HG03095 (cell line): Measurements from ENCODE around the gene WWOX.

Experiments used
- ATAC-seq: cut with Tn5 transposase; IDR thresholded peaks from one replicate; pipeline ENCODE4 v1.9.1; 2021; ENCODE audit warnings: moderate library complexity; ENCODE audit not compliant: unreplicated experiment

WWOX gene

DNA sequence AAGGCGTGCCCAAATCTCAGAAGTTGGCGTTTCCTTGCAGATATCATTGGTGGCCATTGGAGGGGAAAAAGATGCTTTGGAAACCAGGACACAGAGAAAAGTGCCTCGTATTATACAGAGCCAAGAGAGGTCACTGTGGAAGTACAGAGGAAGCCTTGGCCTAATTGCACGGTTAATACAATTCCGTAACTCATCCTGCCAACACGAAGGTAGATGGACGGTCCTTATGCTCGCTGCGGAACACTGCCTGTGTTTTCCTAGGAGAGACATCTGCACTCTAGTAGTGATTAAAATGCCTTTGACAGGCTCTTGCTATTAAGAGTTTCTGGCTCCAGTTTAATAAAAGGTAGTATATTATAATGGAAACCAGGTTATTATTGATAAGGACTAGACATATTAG, 536.4 kb downstream of the WWOX start:
- no peak for ATAC-seq

DNA sequence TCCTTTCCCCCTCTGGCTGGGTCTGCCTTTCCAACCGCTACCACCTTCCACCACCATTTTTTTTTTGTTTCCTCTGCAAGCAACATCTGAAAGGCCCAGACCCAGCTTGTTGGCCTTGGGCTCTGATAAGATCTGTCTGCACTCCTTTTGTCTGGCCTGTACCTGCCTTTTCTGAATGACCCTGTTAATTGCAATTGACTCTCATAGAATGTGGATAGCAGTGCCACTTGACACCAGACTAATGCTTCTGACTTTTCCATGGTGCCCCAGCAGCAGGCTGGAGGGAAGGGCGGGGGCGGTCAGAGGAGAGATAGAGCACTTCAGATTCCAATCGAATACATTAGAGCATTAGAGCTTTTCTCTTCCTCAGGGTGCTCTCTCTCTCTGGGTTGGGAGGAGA, 538.9 kb downstream of the WWOX start:
- no peak for ATAC-seq

- no peak for ATAC-seq
These were observed 540.3 kb downstream of the WWOX start for GRCh38 chr16:78639775-78640174.

- ATAC-seq, result no peak
These were observed 541.4 kb downstream of the WWOX start for GRCh38 chr16:78640886-78641285.

- ATAC-seq, result no peak
These were observed 542.0 kb downstream of the WWOX start for GRCh38 chr16:78641433-78641832.

DNA sequence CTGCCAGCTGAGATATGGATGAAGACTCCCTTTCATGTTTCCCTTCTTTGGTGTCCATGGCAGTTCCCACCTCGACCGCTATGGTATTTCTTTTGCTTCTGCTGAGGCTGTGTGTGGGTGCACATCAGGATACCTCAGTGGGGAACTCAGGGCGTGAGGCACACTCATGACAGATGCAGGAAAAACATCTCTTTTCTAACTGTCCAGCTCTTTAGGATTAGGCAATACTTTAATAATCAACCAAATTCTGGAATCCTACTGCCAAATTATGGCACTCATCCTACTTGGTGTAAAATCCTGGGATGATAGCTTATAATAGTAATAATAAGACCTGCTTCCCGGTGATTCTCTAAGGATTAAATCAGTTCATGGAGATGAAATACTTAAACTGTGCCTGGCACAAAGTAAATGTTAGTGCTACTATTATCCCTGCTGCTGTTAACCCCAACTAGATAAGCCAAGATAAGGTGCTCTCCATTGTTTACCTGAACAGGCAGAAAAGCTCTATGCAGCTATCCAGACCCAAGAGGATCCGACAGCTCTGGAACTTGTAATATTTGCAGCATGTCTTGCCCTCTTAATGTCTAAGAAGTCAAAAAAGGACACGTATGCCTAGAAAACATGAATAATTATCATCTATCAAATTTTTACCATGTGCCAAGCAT, 543.3 kb downstream of the WWOX start:
- no peak for ATAC-seq

DNA sequence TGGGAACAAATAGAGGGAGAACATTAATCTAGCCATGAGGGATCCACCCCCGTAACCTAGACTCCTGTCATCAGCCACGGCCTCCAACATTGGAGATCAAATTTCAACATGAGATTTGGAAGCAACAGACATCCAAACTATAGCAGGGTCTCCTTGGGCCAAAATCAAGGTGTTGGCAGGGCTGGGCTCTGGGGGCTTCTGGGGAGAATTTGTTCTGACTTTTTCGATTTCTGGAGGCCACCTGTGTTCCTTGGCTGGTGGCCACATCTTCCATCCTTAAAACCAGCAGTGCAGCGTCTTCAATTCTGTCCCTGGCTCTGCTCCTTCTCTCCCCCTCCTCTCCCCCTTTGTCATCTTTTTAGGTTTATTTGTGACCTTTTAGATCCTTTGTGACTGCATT, 546.2 kb downstream of the WWOX start:
- ATAC-seq, result no peak

DNA sequence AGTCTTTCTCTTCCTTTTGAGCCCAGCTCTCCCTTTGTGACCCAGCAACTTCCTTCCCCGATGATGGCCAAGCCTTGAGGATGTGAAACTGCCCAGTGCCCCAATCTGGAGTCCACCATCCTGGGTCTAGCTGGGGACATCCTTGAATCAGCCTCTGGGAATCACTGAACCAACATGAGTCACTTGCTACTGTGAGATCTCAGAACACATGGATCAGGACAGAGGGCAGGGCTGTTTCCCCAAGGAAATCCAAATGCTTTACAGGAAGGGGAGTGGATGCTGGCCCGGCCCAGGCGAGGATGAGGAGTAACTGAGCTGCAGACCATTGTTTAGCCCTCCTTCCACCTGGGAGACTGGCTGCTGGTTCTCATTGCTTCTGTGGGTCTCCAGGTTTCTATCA, 547.6 kb downstream of the WWOX start:
- ATAC-seq, result no peak

GRCh38 chr16:78647491-78647890, 548.0 kb downstream of the WWOX start:
- no peak for ATAC-seq

GRCh38 chr16:78648517-78648916, 549.1 kb downstream of the WWOX start:
- ATAC-seq, result no peak

DNA sequence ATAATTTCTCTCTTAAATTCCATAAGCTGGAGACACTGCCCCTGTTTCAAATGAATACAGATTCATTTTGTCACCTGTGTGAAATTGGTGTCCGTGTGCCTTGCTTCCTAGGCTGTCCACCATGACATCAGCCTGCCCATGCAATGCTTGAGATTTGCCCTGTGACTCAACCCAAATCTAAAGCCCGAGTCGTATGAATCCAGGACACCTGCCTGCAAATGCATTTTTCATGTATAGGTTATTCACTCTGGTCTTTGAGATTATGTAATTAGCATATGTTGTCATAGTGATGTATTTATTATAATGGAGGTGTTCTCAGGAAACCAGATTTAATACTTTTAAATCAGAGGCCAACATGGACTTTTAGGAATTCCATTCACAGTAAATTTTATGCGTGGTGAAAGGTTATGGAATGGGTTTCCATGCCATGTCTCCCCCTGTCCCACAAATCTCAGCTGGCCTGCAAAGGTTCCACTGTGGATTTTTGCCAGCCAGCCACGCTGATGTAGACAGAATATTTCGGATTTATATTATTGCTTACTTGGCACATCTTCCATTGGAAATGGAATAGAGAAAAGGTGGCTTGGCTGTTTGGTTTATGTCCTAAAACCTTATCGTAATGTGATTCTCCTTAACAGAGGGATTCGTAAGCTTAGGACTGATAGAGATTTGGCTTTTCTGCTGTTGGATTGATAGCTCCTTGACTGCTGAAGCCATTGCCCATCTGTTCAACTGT, 551.1 kb downstream of the WWOX start:
- ATAC-seq, result no peak

DNA sequence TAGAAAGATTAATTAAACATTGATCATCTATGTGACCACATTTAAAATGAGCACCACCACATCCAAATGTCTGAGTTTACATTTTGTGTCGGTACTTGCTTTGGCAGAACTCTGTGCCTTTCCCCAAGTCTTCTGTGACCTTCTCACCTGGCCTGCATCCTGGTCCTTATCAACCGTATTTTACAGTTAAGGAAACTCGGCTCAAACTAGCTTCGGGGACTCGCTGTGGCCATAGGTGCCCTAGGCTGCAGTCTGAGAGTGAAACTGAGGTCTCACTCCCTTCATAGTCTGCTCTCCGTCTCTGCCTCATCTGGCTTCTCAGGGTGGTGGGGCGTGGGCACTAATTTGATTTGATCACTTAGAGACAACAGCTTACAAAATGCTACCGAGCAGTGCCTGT, 555.5 kb downstream of the WWOX start:
- no peak for ATAC-seq

- ATAC-seq, result no peak
These were observed 556.1 kb downstream of the WWOX start for GRCh38 chr16:78655331-78656113.

GRCh38 chr16:78656887-78657286, 557.4 kb downstream of the WWOX start:
- ATAC-seq, result no peak

DNA sequence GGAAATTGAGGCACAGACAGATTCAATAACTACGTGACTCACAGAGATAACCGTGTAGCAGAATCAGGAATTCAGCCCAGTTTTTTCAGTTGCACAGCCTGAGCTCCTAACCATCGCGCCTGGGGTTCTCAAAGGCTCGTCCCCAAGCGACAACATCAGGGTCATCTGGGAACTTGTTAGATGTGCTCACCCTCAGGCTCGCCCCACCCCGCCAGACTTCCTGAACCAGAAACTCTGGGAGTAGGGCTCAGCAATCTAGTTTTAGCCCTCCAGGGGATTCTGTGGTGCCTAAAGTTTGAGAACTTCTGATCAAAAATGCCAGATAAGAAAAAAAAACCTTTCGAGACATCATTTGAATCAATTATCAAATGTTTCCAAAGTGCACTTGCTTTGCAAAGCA, 559.8 kb downstream of the WWOX start:
- ATAC-seq, result no peak

GRCh38 chr16:78659668-78660217, 560.3 kb downstream of the WWOX start:
- ATAC-seq, result no peak

DNA sequence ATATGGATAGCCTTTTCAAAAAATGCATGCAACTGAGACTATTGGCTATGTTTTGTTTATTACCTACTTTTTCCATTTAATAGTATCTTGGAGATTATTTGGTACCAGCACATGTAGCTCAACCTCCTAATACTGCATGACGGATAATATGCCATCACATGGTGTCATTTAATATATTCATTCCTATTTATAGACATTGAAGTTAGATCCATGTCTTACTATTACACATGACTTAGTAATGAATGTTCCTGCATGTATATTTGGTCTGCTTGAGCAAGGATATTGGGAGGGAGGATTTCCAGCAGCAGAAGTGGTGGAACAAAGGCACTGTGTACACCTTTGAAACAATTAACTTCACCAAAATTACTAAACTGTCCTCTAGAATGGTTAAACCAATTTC, 561.3 kb downstream of the WWOX start:
- ATAC-seq, result no peak

GRCh38 chr16:78663690-78664089, 564.2 kb downstream of the WWOX start:
- ATAC-seq, result no peak

GRCh38 chr16:78664811-78665772, 565.6 kb downstream of the WWOX start:
- ATAC-seq, result no peak

DNA sequence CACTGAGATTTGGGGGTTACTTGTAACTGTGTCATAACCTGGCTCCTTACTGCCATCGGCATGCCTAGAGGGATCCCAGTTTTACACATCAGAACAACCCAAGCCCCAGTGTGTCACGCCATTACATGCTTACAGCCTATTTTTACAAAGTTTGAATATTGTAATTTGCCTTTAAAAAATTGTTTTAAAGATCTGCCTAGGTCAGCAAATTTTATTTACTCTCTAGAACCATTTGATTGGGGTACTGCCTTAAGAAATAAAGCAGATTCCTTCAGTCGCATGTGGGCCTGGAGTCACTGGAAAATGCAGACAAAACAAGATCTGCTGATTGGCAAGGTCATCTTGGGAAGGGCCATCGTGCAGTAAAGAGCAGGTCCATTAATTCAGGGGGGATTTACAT, 566.9 kb downstream of the WWOX start:
- ATAC-seq, result no peak

DNA sequence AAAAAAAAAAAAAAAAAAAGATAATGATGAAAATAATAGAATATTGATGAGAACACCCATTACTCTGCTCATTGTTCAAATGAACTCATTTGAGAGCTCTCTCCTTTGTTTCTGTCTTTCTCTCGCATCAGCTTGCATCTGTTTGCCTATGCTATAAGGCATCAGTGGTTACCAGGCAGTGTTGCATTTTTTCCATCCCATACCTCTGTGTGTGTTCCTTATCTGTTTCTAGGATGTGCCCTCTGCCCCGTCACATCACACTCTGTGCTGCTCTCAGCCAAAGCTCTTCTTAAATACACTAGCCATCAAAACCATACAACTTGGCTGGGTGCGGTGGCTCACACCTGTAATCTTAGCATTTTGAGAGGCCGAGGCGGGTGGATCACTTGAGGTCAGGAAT, 568.2 kb downstream of the WWOX start:
- no peak for ATAC-seq
